GM19099 (cell line): Measurements from ENCODE around the gene GCAT.

Experiments
- POLR2A ChIP-seq: IDR thresholded peaks from 3 replicates; pipeline ENCODE4 v1.6.1; 2011; ENCODE audit warnings: low read depth; ENCODE audit not compliant: insufficient read length; ENCODE audit errors: extremely low read depth

GCAT gene

GRCh38 chr22:37803639-37804351 is 3.9 kb upstream of the GCAT start:
- TF ChIP-seq POLR2A = no peak

- TF ChIP-seq POLR2A = no peak
These were observed 3.3 kb upstream of the GCAT start for GRCh38 chr22:37804352-37804880.

- TF ChIP-seq POLR2A = no peak
These were observed 2.6 kb upstream of the GCAT start for GRCh38 chr22:37804881-37805809.

GRCh38 chr22:37805810-37806277 is 1.9 kb upstream of the GCAT start:
- no peak for TF ChIP-seq POLR2A

- TF ChIP-seq POLR2A = no peak
These were observed 1.1 kb upstream of the GCAT start for GRCh38 chr22:37806409-37807333.

GRCh38 chr22:37808294-37808657 is 542 bp downstream of the GCAT start:
- no peak for TF ChIP-seq POLR2A

GRCh38 chr22:37809672-37810333 is 2.1 kb downstream of the GCAT start:
- TF ChIP-seq POLR2A = no peak

GRCh38 chr22:37811867-37812266 is 4.1 kb downstream of the GCAT start:
- no peak for TF ChIP-seq POLR2A

- no peak for TF ChIP-seq POLR2A
These were observed 5.3 kb downstream of the GCAT start for GRCh38 chr22:37812869-37813678.

GRCh38 chr22:37815593-37815992 is 7.9 kb downstream of the GCAT start:
- no peak for TF ChIP-seq POLR2A

GRCh38 chr22:37816543-37817180 is 8.9 kb downstream of the GCAT start:
- TF ChIP-seq POLR2A = no peak

GRCh38 chr22:37817705-37818408 is 10.1 kb downstream of the GCAT start:
- no peak for TF ChIP-seq POLR2A
